OCI-LY7 (cell line): ENCODE data around the gene THSD7A.
"Not testable (repeated sequence)": the region's sequence is repeated elsewhere in the genome, so short reads cannot be mapped to it uniquely, and the experiment has no call there.

Experiments
- EZH2phosphoT487 ChIP-seq: fragments of 200-600 bp; sonication (generic); IDR thresholded peaks from 2 replicates; pipeline ENCODE4 v1.6.1; 2018; ENCODE audit warnings: low read depth, borderline replicate concordance, mild to moderate bottlenecking, mixed run types, antibody characterized with exemption, low read length, moderate library complexity, mixed read lengths
- TF ChIP-seq, protein P1 (sequence below): fragments of 200-600 bp; sonication (generic); conservative IDR thresholded peaks from 2 replicates; pipeline ENCODE4 v1.5.1; 2014; ENCODE audit warnings: mild to moderate bottlenecking, antibody characterized with exemption, low read length, moderate library complexity, mixed read lengths

DNA sequence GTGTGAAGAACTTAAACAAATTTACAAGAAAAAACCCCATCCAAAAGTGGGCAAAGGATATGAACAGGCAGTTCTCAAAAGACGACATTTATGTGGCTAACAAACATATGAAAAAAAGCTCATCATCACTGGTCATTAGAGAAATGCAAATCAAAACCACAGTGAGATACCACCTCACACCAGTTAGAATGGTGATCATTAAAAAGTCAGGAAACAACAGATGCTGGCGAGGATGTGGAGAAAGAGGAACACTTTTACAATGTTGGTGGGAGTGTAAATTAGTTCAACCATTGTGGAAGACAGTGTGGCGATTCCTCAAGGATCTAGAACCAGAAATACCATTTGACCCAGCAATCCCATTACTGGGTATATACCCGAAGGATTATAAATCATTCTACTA, 388.1 kb downstream of the THSD7A start:
- TF ChIP-seq, protein P1, sequence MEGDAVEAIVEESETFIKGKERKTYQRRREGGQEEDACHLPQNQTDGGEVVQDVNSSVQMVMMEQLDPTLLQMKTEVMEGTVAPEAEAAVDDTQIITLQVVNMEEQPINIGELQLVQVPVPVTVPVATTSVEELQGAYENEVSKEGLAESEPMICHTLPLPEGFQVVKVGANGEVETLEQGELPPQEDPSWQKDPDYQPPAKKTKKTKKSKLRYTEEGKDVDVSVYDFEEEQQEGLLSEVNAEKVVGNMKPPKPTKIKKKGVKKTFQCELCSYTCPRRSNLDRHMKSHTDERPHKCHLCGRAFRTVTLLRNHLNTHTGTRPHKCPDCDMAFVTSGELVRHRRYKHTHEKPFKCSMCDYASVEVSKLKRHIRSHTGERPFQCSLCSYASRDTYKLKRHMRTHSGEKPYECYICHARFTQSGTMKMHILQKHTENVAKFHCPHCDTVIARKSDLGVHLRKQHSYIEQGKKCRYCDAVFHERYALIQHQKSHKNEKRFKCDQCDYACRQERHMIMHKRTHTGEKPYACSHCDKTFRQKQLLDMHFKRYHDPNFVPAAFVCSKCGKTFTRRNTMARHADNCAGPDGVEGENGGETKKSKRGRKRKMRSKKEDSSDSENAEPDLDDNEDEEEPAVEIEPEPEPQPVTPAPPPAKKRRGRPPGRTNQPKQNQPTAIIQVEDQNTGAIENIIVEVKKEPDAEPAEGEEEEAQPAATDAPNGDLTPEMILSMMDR: not testable (repeated sequence)
- not testable (repeated sequence) for TF ChIP-seq EZH2phosphoT487
